ENCODE measurements around the gene SGSM2.

DNA sequence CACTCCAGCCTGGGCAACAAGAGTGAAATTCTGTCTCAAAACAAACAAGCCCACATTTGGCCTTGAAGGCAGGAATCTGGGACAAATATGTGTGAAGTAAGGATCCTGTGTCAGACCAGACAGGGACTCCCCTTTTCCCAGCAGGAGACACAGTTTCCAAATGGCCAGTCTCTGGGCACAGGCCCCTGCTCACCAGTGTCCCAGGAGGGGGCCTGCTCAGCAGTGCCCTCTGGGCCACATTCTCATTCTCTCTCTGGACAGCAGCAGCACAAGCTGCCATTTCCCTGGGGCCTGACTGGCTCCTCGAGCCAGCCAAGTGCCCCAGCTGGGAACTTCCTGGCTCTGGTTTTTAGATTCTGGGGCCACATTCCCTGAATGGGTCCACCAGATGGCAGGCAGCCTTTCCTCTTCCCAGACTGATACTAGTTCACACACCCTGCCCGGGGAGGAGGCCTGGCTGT, 75.3 kb downstream of the SGSM2 start:
- TF ChIP-seq CTCF (IDR thresholded peaks at IDR 0.05) (no peak), POLR2A (IDR thresholded peaks at IDR 0.05) (no peak)

Measured in lower leg skin (tissue), 3 donors.